ENCODE measurements around the gene OR4E1.

DNA sequence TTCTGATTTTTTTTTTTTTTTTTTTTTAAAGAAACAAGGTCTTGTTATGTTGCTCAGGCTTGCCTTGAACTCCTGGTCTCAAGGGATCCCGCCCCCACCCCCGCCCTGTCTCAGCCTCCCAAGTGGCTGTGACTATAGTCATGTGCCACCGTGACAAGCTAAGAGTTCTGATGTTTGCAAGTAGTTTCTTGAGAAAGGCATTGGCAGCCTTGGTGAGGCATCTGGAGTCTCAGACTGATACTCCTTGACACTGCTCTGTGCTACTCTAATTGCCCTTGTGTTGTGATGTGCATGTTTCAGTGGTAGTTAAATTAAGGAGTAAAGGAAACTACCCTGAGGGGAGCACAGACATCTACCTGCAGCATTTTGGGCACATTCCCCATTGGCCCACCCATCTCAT lies 46.2 kb upstream of the OR4E1 start:
- TF ChIP-seq, protein P1, sequence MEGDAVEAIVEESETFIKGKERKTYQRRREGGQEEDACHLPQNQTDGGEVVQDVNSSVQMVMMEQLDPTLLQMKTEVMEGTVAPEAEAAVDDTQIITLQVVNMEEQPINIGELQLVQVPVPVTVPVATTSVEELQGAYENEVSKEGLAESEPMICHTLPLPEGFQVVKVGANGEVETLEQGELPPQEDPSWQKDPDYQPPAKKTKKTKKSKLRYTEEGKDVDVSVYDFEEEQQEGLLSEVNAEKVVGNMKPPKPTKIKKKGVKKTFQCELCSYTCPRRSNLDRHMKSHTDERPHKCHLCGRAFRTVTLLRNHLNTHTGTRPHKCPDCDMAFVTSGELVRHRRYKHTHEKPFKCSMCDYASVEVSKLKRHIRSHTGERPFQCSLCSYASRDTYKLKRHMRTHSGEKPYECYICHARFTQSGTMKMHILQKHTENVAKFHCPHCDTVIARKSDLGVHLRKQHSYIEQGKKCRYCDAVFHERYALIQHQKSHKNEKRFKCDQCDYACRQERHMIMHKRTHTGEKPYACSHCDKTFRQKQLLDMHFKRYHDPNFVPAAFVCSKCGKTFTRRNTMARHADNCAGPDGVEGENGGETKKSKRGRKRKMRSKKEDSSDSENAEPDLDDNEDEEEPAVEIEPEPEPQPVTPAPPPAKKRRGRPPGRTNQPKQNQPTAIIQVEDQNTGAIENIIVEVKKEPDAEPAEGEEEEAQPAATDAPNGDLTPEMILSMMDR (IDR thresholded peaks at IDR 0.05; ENCODE audit: low read length) = no peak
- TF ChIP-seq EZH2 (IDR thresholded peaks at IDR 0.05; ENCODE audit: borderline replicate concordance, low read length) = no peak
